ENCODE results near the gene BAD.

Gene BAD

DNA sequence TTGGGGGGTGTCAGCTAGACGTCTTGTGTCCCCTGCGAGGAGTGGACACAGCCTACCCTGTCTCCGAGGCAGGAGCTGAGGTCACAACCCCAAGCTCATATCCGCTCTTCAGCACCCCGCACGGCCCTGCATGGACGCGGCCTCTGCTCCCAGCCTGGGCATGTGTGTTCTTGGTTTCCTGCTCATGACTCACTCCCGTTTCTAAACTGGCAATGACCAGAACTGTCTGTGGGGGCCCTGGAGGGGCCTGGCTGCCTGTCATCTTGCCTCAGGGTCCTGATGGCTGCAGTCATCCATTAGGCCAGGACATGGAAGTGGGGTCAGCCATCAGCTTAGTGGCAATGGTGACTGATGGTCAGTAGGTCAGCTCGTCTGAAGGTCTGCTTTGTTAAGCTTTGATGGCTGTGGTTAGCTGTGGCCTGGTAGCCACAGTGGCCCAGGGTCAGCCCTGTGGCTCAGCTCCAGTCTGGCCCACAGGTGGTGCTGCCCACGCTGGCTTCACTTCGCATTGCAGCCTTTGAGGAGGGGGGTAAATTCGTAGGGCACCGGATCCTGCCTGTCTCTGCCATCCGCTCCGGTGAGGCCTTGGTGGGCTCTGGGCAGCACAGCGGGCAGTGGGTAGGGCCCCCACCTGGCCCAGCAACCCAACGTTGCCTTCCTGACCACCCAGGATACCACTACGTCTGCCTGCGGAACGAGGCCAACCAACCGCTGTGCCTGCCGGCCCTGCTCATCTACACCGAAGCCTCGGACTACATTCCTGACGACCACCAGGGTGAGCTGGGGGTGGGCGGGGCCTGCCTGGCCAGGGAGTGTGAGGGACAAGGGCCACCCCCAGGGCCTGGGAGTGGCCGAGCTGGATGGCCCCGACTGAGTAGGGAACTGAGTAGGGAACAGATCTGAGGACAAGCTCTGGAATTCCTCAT, 21.2 kb downstream of the BAD start:
- TF ChIP-seq FOXP2 (optimal IDR thresholded peaks at IDR 0.05; ENCODE audit: borderline replicate concordance, extremely low read depth, extremely low read length, insufficient read depth) (no peak), SIN3A (IDR thresholded peaks at IDR 0.05; ENCODE audit: borderline replicate concordance, insufficient read depth, low read length) (no peak), POLR2AphosphoS5 (IDR thresholded peaks at IDR 0.05; ENCODE audit: low read depth, low read length) (no peak), TAF1 (IDR thresholded peaks at IDR 0.05; ENCODE audit: borderline replicate concordance, insufficient read depth, low read length) (no peak)
- TF ChIP-seq, protein P1, sequence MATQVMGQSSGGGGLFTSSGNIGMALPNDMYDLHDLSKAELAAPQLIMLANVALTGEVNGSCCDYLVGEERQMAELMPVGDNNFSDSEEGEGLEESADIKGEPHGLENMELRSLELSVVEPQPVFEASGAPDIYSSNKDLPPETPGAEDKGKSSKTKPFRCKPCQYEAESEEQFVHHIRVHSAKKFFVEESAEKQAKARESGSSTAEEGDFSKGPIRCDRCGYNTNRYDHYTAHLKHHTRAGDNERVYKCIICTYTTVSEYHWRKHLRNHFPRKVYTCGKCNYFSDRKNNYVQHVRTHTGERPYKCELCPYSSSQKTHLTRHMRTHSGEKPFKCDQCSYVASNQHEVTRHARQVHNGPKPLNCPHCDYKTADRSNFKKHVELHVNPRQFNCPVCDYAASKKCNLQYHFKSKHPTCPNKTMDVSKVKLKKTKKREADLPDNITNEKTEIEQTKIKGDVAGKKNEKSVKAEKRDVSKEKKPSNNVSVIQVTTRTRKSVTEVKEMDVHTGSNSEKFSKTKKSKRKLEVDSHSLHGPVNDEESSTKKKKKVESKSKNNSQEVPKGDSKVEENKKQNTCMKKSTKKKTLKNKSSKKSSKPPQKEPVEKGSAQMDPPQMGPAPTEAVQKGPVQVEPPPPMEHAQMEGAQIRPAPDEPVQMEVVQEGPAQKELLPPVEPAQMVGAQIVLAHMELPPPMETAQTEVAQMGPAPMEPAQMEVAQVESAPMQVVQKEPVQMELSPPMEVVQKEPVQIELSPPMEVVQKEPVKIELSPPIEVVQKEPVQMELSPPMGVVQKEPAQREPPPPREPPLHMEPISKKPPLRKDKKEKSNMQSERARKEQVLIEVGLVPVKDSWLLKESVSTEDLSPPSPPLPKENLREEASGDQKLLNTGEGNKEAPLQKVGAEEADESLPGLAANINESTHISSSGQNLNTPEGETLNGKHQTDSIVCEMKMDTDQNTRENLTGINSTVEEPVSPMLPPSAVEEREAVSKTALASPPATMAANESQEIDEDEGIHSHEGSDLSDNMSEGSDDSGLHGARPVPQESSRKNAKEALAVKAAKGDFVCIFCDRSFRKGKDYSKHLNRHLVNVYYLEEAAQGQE (IDR thresholded peaks at IDR 0.05; ENCODE audit: insufficient read depth in 1 of 2, low read depth in 2 of 2, low read length in 2 of 2), result no peak

DNA sequence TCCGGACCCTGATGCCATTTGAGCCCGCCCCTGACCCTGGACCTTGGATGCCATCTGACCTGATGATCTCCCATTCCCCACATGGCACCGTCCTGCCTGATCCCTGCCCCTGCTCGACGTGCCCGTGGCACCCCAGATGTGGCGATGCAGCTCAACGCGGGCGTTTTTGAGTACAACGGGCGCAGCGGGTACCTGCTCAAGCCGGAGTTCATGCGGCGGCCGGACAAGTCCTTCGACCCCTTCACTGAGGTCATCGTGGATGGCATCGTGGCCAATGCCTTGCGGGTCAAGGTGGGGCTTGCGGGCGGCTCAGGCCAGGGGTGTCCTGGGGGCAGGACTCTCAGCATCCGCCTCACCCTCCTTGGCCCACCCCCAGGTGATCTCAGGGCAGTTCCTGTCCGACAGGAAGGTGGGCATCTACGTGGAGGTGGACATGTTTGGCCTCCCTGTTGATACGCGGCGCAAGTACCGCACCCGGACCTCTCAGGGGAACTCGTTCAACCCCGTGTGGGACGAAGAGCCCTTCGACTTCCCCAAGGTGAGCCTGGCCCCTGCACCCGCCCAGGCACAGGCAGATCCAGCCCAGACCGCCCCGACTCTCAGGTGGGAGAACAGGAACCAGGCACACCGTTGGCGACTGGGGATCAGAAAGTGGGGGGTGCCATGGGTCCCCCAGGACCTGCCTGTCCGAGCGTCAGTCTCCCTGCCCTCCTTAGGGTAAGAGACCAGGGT, 22.0 kb downstream of the BAD start:
- TF ChIP-seq, protein P1 (IDR thresholded peaks at IDR 0.05; ENCODE audit: insufficient read depth in 1 of 2, low read depth in 2 of 2, low read length in 2 of 2), result no peak
- TF ChIP-seq POLR2AphosphoS5 (IDR thresholded peaks at IDR 0.05; ENCODE audit: low read depth, low read length) (no peak), FOXP2 (optimal IDR thresholded peaks at IDR 0.05; ENCODE audit: borderline replicate concordance, extremely low read depth, extremely low read length, insufficient read depth) (no peak), SIN3A (IDR thresholded peaks at IDR 0.05; ENCODE audit: borderline replicate concordance, insufficient read depth, low read length) (no peak), TAF1 (IDR thresholded peaks at IDR 0.05; ENCODE audit: borderline replicate concordance, insufficient read depth, low read length) (no peak)

DNA sequence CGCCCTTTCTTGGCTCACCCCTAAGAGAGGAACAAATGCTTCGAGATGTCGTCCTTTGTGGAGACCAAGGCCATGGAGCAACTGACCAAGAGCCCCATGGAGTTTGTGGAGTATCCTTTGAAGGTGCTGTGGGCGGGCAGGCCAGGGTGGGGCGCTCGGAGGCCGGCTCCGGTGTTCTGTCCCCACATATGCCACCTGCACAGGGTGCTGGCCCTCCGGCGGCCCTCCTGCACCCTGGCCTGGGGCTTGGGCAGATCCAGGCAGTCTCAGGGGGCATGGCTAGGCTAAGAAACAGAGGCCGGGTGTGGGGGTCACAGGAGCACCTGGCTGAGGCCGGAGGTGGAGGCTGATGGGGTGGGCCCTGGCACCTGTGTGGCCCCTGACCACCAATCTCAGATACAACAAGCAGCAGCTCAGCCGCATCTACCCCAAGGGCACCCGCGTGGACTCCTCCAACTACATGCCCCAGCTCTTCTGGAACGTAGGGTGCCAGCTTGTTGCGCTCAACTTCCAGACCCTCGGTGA, 22.8 kb downstream of the BAD start:
- TF ChIP-seq SIN3A (IDR thresholded peaks at IDR 0.05; ENCODE audit: borderline replicate concordance, insufficient read depth, low read length) (no peak), TAF1 (IDR thresholded peaks at IDR 0.05; ENCODE audit: borderline replicate concordance, insufficient read depth, low read length) (no peak), POLR2AphosphoS5 (IDR thresholded peaks at IDR 0.05; ENCODE audit: low read depth, low read length) (no peak), FOXP2 (optimal IDR thresholded peaks at IDR 0.05; ENCODE audit: borderline replicate concordance, extremely low read depth, extremely low read length, insufficient read depth) (no peak)
- TF ChIP-seq, protein P1 (IDR thresholded peaks at IDR 0.05; ENCODE audit: insufficient read depth in 1 of 2, low read depth in 2 of 2, low read length in 2 of 2), result no peak

DNA sequence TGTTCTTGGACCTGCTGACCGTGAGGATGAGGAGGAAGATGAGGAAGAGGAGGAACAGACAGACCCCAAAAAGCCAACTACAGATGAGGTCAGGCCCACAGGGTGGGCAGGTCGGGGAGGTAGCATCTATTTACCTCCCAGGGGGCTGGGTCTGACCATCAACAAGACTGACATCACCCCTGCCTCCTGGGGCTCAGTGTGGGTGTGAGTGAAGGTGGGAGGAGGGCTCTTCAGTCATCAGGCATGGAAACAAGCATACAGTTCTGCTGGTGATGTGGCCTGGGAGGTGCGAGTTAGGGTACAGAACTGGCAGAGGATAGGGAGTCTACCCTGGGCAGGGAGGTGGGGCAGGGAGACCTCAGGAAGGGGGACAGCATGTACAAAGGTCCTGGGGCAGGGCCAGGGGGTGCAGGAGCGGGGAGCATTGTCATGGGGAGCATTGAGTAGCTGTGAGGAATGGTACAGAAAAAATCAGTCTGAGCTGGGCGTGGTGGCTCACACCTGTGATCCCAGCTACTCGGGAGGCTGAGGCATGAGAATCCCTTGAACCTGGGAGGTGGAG, 24.2 kb downstream of the BAD start:
- TF ChIP-seq, protein P1 (IDR thresholded peaks at IDR 0.05; ENCODE audit: insufficient read depth in 1 of 2, low read depth in 2 of 2, low read length in 2 of 2), result no peak
- no peak for TF ChIP-seq TAF1 (IDR thresholded peaks at IDR 0.05; ENCODE audit: borderline replicate concordance, insufficient read depth, low read length)
- TF ChIP-seq FOXP2 (optimal IDR thresholded peaks at IDR 0.05; ENCODE audit: borderline replicate concordance, extremely low read depth, extremely low read length, insufficient read depth), result no peak
- no peak for TF ChIP-seq POLR2AphosphoS5 (IDR thresholded peaks at IDR 0.05; ENCODE audit: low read depth, low read length)
- no peak for TF ChIP-seq SIN3A (IDR thresholded peaks at IDR 0.05; ENCODE audit: borderline replicate concordance, insufficient read depth, low read length)

Data from PFSK-1 (cell line).